Measurements from ENCODE around the gene UTS2R. TPM values are rescaled to one million over a fixed set of nuclear protein-coding genes. Genes with fewer than 3 reads are reported as not detected.

UTS2R gene
- total RNA-seq, 4 donors from 2014 or later, result not detected

- H3K4me1 ChIP-seq, result peaks cover 6 to 20% (median 12%) of the 10 kb centered on the region in 4 donors
- TF ChIP-seq EP300 (IDR thresholded peaks at IDR 0.05) (no peak), POLR2AphosphoS5 (IDR thresholded peaks at IDR 0.05) (no peak), CTCF (IDR thresholded peaks at IDR 0.05) (no peak), POLR2A (IDR thresholded peaks at IDR 0.05; ENCODE audit: low read depth) (no peak)
These were observed 46.8 kb upstream of the UTS2R start for GRCh38 chr17:82324566-82325285.

GRCh38 chr17:82325286-82326180 is 46.0 kb upstream of the UTS2R start:
- Histone ChIP-seq H3K4me3 (no peak overlapping the region), H3K27ac (replicated peaks in 1 of 4) (no peak overlapping the region), H3K9me3 (no peaks in the 10 kb centered on the region), H3K4me1 (peaks cover 12 to 28% (median 19%) of the 10 kb centered on the region in 4 donors), H3K27me3 (peaks cover 0 to 45% (median 0%) of the 10 kb centered on the region in 4 donors), H3K36me3 (peaks cover 0 to 21% (median 0%) of the 10 kb centered on the region in 4 donors)
- TF ChIP-seq CTCF (IDR thresholded peaks at IDR 0.05) (no peak), EP300 (IDR thresholded peaks at IDR 0.05) (no peak), POLR2A (IDR thresholded peaks at IDR 0.05; ENCODE audit: low read depth) (no peak), POLR2AphosphoS5 (IDR thresholded peaks at IDR 0.05) (no peak)
- WGBS, result 74% methylated on average over 7 of the region's 30 CpGs
- DNase-seq (ENCODE audit: extremely low spot score), result no peak
- intact Hi-C loops (cut with DNase I), result no loop called here

More at GRCh38 chr17:82324566-82325285, 46.8 kb upstream of the UTS2R start:
- Histone ChIP-seq H3K4me3 (no peak overlapping the region), H3K9me3 (no peaks in the 10 kb centered on the region), H3K27me3 (peaks cover 0 to 42% (median 0%) of the 10 kb centered on the region in 4 donors), H3K27ac (replicated peaks in 1 of 4) (no peak overlapping the region), H3K36me3 (peaks cover 0 to 21% (median 0%) of the 10 kb centered on the region in 4 donors)
- intact Hi-C loops (cut with DNase I), result no loop called here
- DNase-seq (ENCODE audit: extremely low spot score), result no peak
- WGBS, result 81% methylated on average over 16 of the region's 25 CpGs

GRCh38 chr17:82327289-82327688 is 44.3 kb upstream of the UTS2R start:
- no peak for DNase-seq (ENCODE audit: extremely low spot score)
- intact Hi-C loops (cut with DNase I), result no loop called here
- Histone ChIP-seq H3K27ac (replicated peaks in 1 of 4) (no peak overlapping the region), H3K36me3 (peaks cover 0 to 17% (median 0%) of the 10 kb centered on the region in 4 donors), H3K9me3 (no peaks in the 10 kb centered on the region), H3K27me3 (peaks cover 0 to 36% (median 0%) of the 10 kb centered on the region in 4 donors), H3K4me1 (peaks cover 7 to 25% (median 20%) of the 10 kb centered on the region in 4 donors), H3K4me3 (no peak overlapping the region)
- WGBS, result 84% methylated on average over 15 of the region's 15 CpGs
- no peak for TF ChIP-seq POLR2AphosphoS5 (IDR thresholded peaks at IDR 0.05)
- TF ChIP-seq POLR2A (IDR thresholded peaks at IDR 0.05; ENCODE audit: low read depth), result no peak
- TF ChIP-seq EP300 (IDR thresholded peaks at IDR 0.05), result no peak
- no peak for TF ChIP-seq CTCF (IDR thresholded peaks at IDR 0.05)

GRCh38 chr17:82327757-82328140 is 43.8 kb upstream of the UTS2R start:
- Histone ChIP-seq H3K4me3 (no peak overlapping the region), H3K4me1 (peaks cover 8 to 30% (median 25%) of the 10 kb centered on the region in 4 donors), H3K27me3 (peaks cover 0 to 36% (median 0%) of the 10 kb centered on the region in 4 donors), H3K36me3 (peaks cover 0 to 17% (median 0%) of the 10 kb centered on the region in 4 donors), H3K27ac (replicated peaks in 1 of 4) (no peak overlapping the region), H3K9me3 (no peaks in the 10 kb centered on the region)
- no peak for DNase-seq (ENCODE audit: extremely low spot score)
- intact Hi-C loops (cut with DNase I), result no loop called here
- WGBS, result 69% methylated on average over 16 of the region's 16 CpGs
- no peak for TF ChIP-seq POLR2AphosphoS5 (IDR thresholded peaks at IDR 0.05)

All from esophagus muscularis mucosa (tissue), 4 donors.